Liver (tissue), 9 donors: ENCODE measurements around the gene UBA7. TPM values are rescaled to one million over a fixed set of nuclear protein-coding genes. Genes with fewer than 3 reads are reported as not detected.

Experiments used
- DNase-seq: peaks from one replicate; pipeline ENCODE4 v3.0.0-alpha.2; 2017; ENCODE audit warnings: low spot score
- H3K27ac ChIP-seq, 2 donors: one replicate each; pipeline ENCODE4 v1.7.0; 2013; ENCODE audit warnings: inconsistent platforms in 2 of 2, low read length in 2 of 2, control low read depth in 1 of 2, low read depth in 1 of 2, mild to moderate bottlenecking in 1 of 2
- H3K27me3 ChIP-seq, 4 donors: one replicate each; pipeline versions ENCODE4 v1.6.1 to v1.7.0; 2013; ENCODE audit warnings: low read length in 3 of 4, inconsistent platforms in 1 of 4, mild to moderate bottlenecking in 1 of 4, moderate library complexity in 1 of 4; ENCODE audit not compliant: control insufficient read depth in 4 of 4, insufficient read depth in 4 of 4
- H3K36me3 ChIP-seq, 4 donors: one replicate each; pipeline versions ENCODE4 v1.6.1 to v1.7.0; 2013; ENCODE audit warnings: low read length in 3 of 4, mild to moderate bottlenecking in 3 of 4, low read depth in 1 of 4, moderate library complexity in 1 of 4; ENCODE audit not compliant: control insufficient read depth in 4 of 4, insufficient read depth in 3 of 4
- H3K4me1 ChIP-seq, 4 donors: one replicate each; pipeline versions ENCODE4 v1.6.1 to v1.7.0; 2013; ENCODE audit warnings: low read length in 3 of 4, mild to moderate bottlenecking in 3 of 4, moderate library complexity in 1 of 4; ENCODE audit not compliant: control insufficient read depth in 4 of 4, insufficient read depth in 4 of 4
- H3K4me3 ChIP-seq, 3 donors: one replicate each; pipeline versions ENCODE4 v1.6.1 to v1.7.0; 2013; ENCODE audit warnings: low read length in 3 of 3, control low read depth in 1 of 3, low read depth in 1 of 3, mild to moderate bottlenecking in 1 of 3
- H3K9ac ChIP-seq, 2 donors: one replicate each; pipeline ENCODE4 v1.7.0; 2013; ENCODE audit warnings: low read length in 2 of 2, mild to moderate bottlenecking in 2 of 2, moderate library complexity in 2 of 2, control low read depth in 1 of 2, low read depth in 1 of 2
- H3K9me3 ChIP-seq, 4 donors: one replicate each; pipeline versions ENCODE4 v1.6.1 to v1.7.0; 2013; ENCODE audit warnings: low read length in 3 of 4; ENCODE audit not compliant: control insufficient read depth in 4 of 4
- CTCF ChIP-seq: fragments of 150-350 bp; IDR thresholded peaks from 2 replicates; pipeline ENCODE4 v1.5.1; 2017; ENCODE audit warnings: improper control_type of control experiment, low read depth, low read length; ENCODE audit not compliant: missing input control
- EGR1 ChIP-seq, 2 donors: IDR thresholded peaks; 2 replicates each; pipeline ENCODE4 v1.6.1; 2016 to 2018; ENCODE audit warnings: antibody characterized with exemption in 2 of 2, low read depth in 2 of 2
- FOXA2 ChIP-seq: IDR thresholded peaks from 2 replicates; pipeline ENCODE4 v1.6.1; 2016; ENCODE audit warnings: antibody characterized with exemption
- HNF4G ChIP-seq: IDR thresholded peaks from 2 replicates; pipeline ENCODE4 v1.6.1; 2016; ENCODE audit warnings: antibody characterized with exemption
- MAX ChIP-seq: IDR thresholded peaks from 2 replicates; pipeline ENCODE4 v1.6.1; 2016; ENCODE audit warnings: antibody characterized with exemption
- RAD21 ChIP-seq, 2 donors: IDR thresholded peaks; 2 replicates each; pipeline ENCODE4 v1.6.1; 2016; ENCODE audit warnings: antibody characterized with exemption in 2 of 2, mild to moderate bottlenecking in 2 of 2
- RXRA ChIP-seq, 2 donors: IDR thresholded peaks; 2 replicates each; pipeline ENCODE4 v1.6.1; 2017 to 2018; ENCODE audit warnings: antibody characterized with exemption in 2 of 2, mild to moderate bottlenecking in 1 of 2
- YY1 ChIP-seq: IDR thresholded peaks from 2 replicates; pipeline ENCODE4 v1.6.1; 2016; ENCODE audit warnings: antibody characterized with exemption, mild to moderate bottlenecking
- WGBS: extraction: QIAGEN DNeasy Blood & Tissue Kit; methylation state at CpG from one replicate; pipeline ENCODE4 v1.1.7; 2013; 5-methylcytosine and 5-hydroxymethylcytosine counted together
- polyA plus RNA-seq, 2 donors: library from polyadenylated mRNA; stranded (reverse) in 1 of 2; unstranded in 1 of 2; fragments of 200-250 nt in 1 of 2; fragments of >200 nt in 1 of 2; fragmentation: Nextera tagmentation in 1 of 2; extraction: Ambion mirVana in 1 of 2; gene quantifications; one replicate each; pipeline versions ENCODE4 v1.2.1 to v1.2.3, GENCODE V29; 2013 to 2015
- total RNA-seq, 2 donors: library from RNA; depleted of rRNA; stranded (reverse); fragments of >200 nt; gene quantifications; one replicate each; pipeline ENCODE4 v1.2.3, GENCODE V29; 2014
- donor health status: healthy.
- donor health status: healthy.
- donor health status: healthy.
- donor health status: healthy.
- donor health status: healthy.

UBA7 gene
- total and polyA plus RNA-seq, 4 donors, result 14.6 to 29.5 (median 15.2) TPM

GRCh38 chr3:49841806-49842205 is 28.1 kb upstream of the UBA7 start:
- Histone ChIP-seq H3K27ac (no peak overlapping the region), H3K27me3 (no peaks in the 10 kb centered on the region), H3K36me3 (no peaks in the 10 kb centered on the region), H3K4me1 (peaks cover 3 to 16% (median 12%) of the 10 kb centered on the region in 4 donors), H3K4me3 (no peak overlapping the region), H3K9me3 (no peaks in the 10 kb centered on the region), H3K9ac (no peak overlapping the region)
- DNase-seq, result no peak
- 97% methylated on average over 7 of the region's 7 CpGs for WGBS
- TF ChIP-seq RXRA (IDR thresholded peaks at IDR 0.05), result no peak

- TF ChIP-seq HNF4G, result no peak
- peak; percentile 34 to 43 for TF ChIP-seq RAD21 (IDR thresholded peaks at IDR 0.05)
- Histone ChIP-seq H3K4me1 (peaks cover 3 to 15% (median 12%) of the 10 kb centered on the region in 4 donors), H3K36me3 (no peaks in the 10 kb centered on the region), H3K27ac (no peak overlapping the region), H3K9ac (no peak overlapping the region), H3K9me3 (no peaks in the 10 kb centered on the region), H3K27me3 (no peaks in the 10 kb centered on the region), H3K4me3 (no peak overlapping the region)
- DNase-seq, result no peak
Observed at GRCh38 chr3:49841126-49841696, 27.5 kb upstream of the UBA7 start.

GRCh38 chr3:49840388-49840787 is 26.6 kb upstream of the UBA7 start:
- Histone ChIP-seq H3K4me3 (no peak overlapping the region), H3K36me3 (no peaks in the 10 kb centered on the region), H3K27ac (no peak overlapping the region), H3K4me1 (peaks cover 1 to 7% (median 6%) of the 10 kb centered on the region in 4 donors), H3K9me3 (no peaks in the 10 kb centered on the region), H3K9ac (no peak overlapping the region), H3K27me3 (no peaks in the 10 kb centered on the region)
- 73% methylated on average over 2 of the region's 2 CpGs for WGBS
- TF ChIP-seq MAX (no peak), FOXA2 (no peak)
- DNase-seq, result no peak

- WGBS, result 31% methylated on average over 6 of the region's 6 CpGs
- DNase-seq, result peak; percentile 82
- no peak overlapping the region for H3K27ac ChIP-seq
- TF ChIP-seq RXRA (IDR thresholded peaks at IDR 0.05), result peak; percentile 30 to 40
- TF ChIP-seq CTCF, result peak; percentile 94
- peak; percentile 56 for TF ChIP-seq YY1
- TF ChIP-seq RAD21 (IDR thresholded peaks at IDR 0.05), result peak; percentile 92 to 95
- no peak for TF ChIP-seq EGR1 (IDR thresholded peaks at IDR 0.05; ENCODE audit: low read depth in 2 of 2)
- H3K9ac ChIP-seq, result peak overlapping the region in 1 of 2 donors; percentile 43
- H3K4me3 ChIP-seq, result peak overlapping the region in 1 of 3 donors; percentile 7
- peaks cover 1 to 6% (median 5%) of the 10 kb centered on the region in 4 donors for H3K4me1 ChIP-seq
- no peaks in the 10 kb centered on the region for H3K27me3 ChIP-seq
- H3K9me3 ChIP-seq, result no peaks in the 10 kb centered on the region
- no peaks in the 10 kb centered on the region for H3K36me3 ChIP-seq
Observed at GRCh38 chr3:49839193-49839809, 25.5 kb upstream of the UBA7 start.
